K562 (cell line): ENCODE measurements around the gene MN1.

ENCODE experiments used
- ARID3A ChIP-seq: IDR thresholded peaks from 2 replicates; pipeline ENCODE4 v1.6.1; 2012; ENCODE audit warnings: low read depth, low read length, improper control_type of control experiment, borderline replicate concordance
- ETS1 ChIP-seq: conservative IDR thresholded peaks from 2 replicates; pipeline ENCODE4 v1.6.1; 2011; ENCODE audit warnings: low read depth, mild to moderate bottlenecking, low read length; ENCODE audit not compliant: control insufficient read depth
- ETV6 ChIP-seq, 3 experiments: fragments of 150-350 bp in 1 of 3; sonication (generic) in 1 of 3; formaldehyde crosslinking in 1 of 3; IDR thresholded peaks; 2 replicates each; pipeline versions ENCODE4 v1.6.1 to v1.8.0; 2014 to 2022; ENCODE audit warnings: borderline replicate concordance in 2 of 3, low read depth in 2 of 3, antibody characterized with exemption in 1 of 3, low read length in 1 of 3, mild to moderate bottlenecking in 1 of 3, missing genetic modification reagents in 1 of 3
- HDAC2 ChIP-seq: fragments of 450-650 bp; IDR thresholded peaks from 2 replicates; pipeline ENCODE4 v1.6.1; 2016; ENCODE audit warnings: mild to moderate bottlenecking
- JUN ChIP-seq, 2 experiments: sonication (generic) in 1 of 2; formaldehyde crosslinking in 1 of 2; IDR thresholded peaks; 2 replicates each; pipeline versions ENCODE4 v1.6.1 to v1.8.0; 2012 to 2022; ENCODE audit warnings: borderline replicate concordance in 2 of 2, mild to moderate bottlenecking in 2 of 2, improper control_type of control experiment in 1 of 2, low read depth in 1 of 2, low read length in 1 of 2, missing genetic modification reagents in 1 of 2
- NBN ChIP-seq: fragments of 450-650 bp; IDR thresholded peaks from 2 replicates; pipeline ENCODE4 v1.6.1; 2016; ENCODE audit warnings: low read depth, mild to moderate bottlenecking
- POLR2A ChIP-seq: fragments of 450-650 bp; conservative IDR thresholded peaks from 2 replicates; pipeline ENCODE4 v1.6.1; 2016
- SIN3A ChIP-seq, 2 experiments: fragments of 150-350 bp in 1 of 2; IDR thresholded peaks; 2 replicates each; pipeline ENCODE4 v1.6.1; 2011 to 2016; ENCODE audit warnings: borderline replicate concordance in 2 of 2, low read depth in 2 of 2, low read length in 2 of 2, mild to moderate bottlenecking in 2 of 2, moderate library complexity in 2 of 2; ENCODE audit not compliant: control insufficient read depth in 1 of 2
- ZBTB26 ChIP-seq: fragments of 450-650 bp; formaldehyde crosslinking; IDR thresholded peaks from 2 replicates; pipeline ENCODE4 v1.4.0; 2022; ENCODE audit warnings: missing genetic modification characterization
- ZNF586 ChIP-seq: fragments of 450-650 bp; formaldehyde crosslinking; conservative IDR thresholded peaks from 2 replicates; pipeline ENCODE4 v1.4.0; 2020; ENCODE audit warnings: mild to moderate bottlenecking, moderate library complexity
- TF ChIP-seq, protein P1 (sequence below), 3 experiments: IDR thresholded peaks in 2 of 3; conservative IDR thresholded peaks in 1 of 3; 2 replicates each; pipeline ENCODE4 v1.5.1; 2011 to 2012; ENCODE audit warnings: low read length in 3 of 3, mild to moderate bottlenecking in 3 of 3, control low read depth in 2 of 3, improper control_type of control experiment in 1 of 3, inconsistent platforms in 1 of 3, low read depth in 1 of 3, mixed read lengths in 1 of 3, moderate library complexity in 1 of 3; ENCODE audit not compliant: insufficient read depth in 2 of 3

GRCh38 chr22:27734066-27734465 lies 67.5 kb downstream of the MN1 start:
- TF ChIP-seq JUN (IDR thresholded peaks at IDR 0.05; ENCODE audit: borderline replicate concordance, low read depth, low read length), result no peak
- no peak for TF ChIP-seq JUN (CRISPR knock-in tag; IDR thresholded peaks at IDR 0.05; ENCODE audit: borderline replicate concordance)
- no peak for TF ChIP-seq POLR2A
- TF ChIP-seq ZNF586, result no peak
- no peak for TF ChIP-seq ZBTB26
- TF ChIP-seq ARID3A, result no peak
- TF ChIP-seq ETS1, result no peak
- TF ChIP-seq NBN, result no peak
- no peak for TF ChIP-seq HDAC2
- no peak for TF ChIP-seq ETV6 (IDR thresholded peaks at IDR 0.05; ENCODE audit: borderline replicate concordance in 1 of 2, low read depth in 2 of 2, low read length in 1 of 2)
- TF ChIP-seq ETV6 (CRISPR knock-in tag; IDR thresholded peaks at IDR 0.05; ENCODE audit: borderline replicate concordance), result no peak
- TF ChIP-seq, protein P1, sequence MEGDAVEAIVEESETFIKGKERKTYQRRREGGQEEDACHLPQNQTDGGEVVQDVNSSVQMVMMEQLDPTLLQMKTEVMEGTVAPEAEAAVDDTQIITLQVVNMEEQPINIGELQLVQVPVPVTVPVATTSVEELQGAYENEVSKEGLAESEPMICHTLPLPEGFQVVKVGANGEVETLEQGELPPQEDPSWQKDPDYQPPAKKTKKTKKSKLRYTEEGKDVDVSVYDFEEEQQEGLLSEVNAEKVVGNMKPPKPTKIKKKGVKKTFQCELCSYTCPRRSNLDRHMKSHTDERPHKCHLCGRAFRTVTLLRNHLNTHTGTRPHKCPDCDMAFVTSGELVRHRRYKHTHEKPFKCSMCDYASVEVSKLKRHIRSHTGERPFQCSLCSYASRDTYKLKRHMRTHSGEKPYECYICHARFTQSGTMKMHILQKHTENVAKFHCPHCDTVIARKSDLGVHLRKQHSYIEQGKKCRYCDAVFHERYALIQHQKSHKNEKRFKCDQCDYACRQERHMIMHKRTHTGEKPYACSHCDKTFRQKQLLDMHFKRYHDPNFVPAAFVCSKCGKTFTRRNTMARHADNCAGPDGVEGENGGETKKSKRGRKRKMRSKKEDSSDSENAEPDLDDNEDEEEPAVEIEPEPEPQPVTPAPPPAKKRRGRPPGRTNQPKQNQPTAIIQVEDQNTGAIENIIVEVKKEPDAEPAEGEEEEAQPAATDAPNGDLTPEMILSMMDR (IDR thresholded peaks at IDR 0.05 in 2 of 3, conservative IDR thresholded peaks at IDR 0.05 in 1 of 3; ENCODE audit: insufficient read depth in 2 of 3, low read depth in 1 of 3, low read length in 3 of 3), result no peak
- no peak for TF ChIP-seq SIN3A (IDR thresholded peaks at IDR 0.05; ENCODE audit: borderline replicate concordance in 2 of 2, control insufficient read depth in 1 of 2, low read depth in 2 of 2, low read length in 2 of 2)
